GM19452 (cell line): Measurements from ENCODE around the gene PLAA.

Source experiments
- ATAC-seq: cut with Tn5 transposase; IDR thresholded peaks from one replicate; pipeline ENCODE4 v1.9.1; 2021; ENCODE audit not compliant: unreplicated experiment

The PLAA gene

DNA sequence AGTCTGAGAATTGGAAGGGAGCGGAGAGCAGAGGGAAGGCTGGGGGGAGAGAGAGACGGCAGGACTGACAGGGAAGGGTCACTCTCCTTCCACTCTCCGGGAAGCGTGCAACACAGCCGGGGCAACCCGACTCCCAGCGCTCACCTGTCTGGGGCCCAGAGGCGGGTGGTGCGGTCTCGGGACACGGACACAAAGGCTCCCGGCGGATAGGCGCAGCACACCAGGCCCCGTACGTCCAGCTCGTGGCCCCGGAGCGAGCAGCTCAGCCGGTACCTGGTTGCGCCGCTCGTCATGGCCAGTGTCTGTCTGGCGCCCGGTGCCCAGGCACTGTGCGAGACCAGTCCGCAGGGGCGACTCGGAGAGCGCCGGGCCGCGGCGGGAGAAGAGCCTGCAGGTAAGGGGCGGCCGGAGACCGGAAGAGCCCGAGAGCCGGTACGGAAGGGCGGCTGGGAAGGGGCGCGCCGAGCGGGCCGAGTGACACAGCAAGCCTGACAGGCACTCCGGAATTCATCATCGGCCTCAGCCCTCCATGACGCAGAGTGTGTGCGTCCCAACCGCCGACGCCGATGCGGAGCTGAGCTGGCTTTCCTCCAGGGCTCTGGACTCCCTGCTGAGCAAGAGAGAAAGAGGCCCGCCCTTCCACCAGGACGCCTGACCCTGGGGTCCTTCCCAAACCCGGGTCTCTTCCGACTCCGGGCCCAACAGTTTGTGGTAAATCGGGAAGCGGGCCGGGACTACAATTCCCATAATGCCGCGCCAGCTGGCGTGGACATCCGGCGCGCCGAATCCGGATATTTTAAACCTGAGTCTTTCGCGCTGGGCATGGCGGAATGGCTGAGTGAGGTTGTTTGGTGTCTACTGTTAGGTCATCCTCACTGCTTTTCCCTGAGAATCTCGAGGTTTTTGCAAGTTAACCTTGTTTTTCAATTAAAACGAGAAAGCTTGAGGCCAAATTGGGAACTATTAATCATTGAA lies at the start of gene PLAA:
PLAA (minus strand) TSS at position 490 of the 975 bp plus-strand sequence; CDS start at position 293, 197 bp downstream.
- peak; percentile 98 for ATAC-seq

DNA sequence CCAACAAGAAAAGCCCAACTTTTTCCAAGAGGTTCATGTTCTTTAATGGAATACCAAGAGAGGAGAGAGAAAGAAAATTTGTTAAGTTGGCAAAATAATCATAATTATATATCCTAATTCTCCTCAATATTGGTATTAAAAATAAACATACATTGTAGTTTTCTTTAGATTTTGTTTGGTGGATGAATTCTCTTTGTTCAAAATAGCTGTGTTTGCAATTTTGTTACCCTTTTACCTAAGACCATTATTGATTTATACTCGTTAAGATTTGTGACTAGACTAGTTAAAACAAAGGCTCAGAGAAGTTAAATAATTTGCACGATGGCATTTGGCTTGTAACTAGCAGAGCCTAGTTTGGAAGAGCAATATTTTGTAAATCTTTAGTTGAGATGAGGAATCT lies 48.8 kb upstream of the PLAA start:
- ATAC-seq, result no peak

- no peak for ATAC-seq
Observed at GRCh38 chr9:26983340-26983739, 36.3 kb upstream of the PLAA start.

DNA sequence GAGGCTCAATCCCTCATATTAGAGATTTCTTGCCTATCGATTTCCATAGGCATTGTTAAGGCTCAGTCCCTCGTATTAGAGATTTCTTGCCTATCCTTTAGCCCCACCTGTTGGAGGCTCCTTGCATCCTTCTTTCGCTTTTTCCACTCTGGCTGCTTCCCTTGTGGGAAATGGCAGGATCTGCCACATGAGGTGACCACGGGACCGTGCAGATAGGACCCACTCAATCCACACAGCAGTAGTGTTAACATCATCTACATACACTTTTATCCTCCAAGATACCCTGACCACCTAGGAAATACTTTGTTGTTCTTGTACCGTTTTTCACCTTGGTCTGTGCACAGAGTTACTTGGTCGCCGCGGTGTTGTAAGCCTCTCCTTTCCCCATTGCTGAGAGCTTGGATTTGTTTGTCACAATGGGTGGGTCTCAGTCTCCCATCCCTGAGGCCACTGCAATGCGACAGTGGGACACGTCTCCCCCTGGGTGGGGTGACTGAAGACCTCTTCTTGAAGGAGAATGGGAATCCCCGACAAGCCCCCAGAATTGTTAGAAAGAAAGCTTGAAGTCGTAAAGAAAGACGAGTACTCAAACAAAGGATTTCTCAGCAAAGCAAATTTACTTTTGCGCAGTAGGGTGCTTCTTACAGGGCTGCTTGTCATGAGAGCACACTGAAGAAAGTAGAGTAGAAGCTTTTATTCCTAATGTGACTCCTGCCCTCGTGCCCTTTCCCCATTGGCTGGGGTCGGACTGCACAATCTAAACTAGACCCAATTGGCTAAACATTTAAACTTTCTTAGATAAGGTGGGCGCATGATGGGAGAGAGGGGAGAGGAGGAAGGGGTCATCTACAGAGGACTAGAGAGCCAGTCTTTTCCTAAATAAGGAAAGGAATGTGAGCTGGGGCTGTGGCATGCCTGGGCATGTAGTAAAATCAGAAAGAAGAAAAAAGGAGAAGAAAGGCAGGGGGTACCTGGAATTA lies 29.0 kb upstream of the PLAA start:
- ATAC-seq, result no peak

DNA sequence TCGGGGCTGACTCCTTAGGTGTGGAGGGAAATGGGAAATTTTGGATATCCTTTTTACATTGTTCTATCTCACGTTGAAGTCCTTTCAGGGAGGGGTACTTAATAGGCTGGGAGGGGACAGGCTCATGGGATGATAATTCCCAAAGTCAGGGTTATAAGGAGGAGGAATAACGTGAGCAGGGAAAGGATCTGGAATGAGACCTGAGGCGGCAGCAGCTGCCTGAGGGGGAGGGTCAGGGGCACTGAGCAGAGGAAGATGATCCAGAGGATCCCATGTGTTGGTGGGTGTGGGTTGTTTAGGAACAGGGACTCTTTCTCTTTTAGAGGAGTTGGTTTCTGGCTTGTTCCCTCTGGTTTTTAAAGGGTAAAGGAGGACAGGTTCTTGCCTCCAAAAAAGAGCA lies 27.9 kb upstream of the PLAA start:
- ATAC-seq, result no peak

- ATAC-seq, result no peak
Observed at GRCh38 chr9:26973989-26974388, 26.9 kb upstream of the PLAA start.

DNA sequence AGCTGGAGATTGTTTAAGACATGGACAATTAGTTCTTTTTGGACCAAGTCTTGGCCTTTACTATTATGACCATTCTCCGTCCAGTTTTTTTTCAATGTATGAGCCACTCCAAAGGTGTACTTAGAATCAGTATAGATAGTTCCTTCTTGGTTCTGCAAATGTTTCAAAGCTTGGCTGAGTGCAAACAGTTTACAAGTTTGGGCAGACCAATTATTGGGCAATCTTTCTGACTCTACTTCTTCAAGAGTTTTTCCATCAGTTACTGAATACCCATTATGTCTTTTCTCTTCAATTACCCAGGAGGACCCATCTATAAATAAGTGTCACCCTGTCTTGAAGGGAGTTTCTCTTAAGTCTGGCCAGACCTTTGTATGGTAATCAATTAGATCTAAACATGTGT lies 24.7 kb upstream of the PLAA start:
- ATAC-seq, result no peak

- no peak for ATAC-seq
Observed at GRCh38 chr9:26956860-26957233, 9.8 kb upstream of the PLAA start.

DNA sequence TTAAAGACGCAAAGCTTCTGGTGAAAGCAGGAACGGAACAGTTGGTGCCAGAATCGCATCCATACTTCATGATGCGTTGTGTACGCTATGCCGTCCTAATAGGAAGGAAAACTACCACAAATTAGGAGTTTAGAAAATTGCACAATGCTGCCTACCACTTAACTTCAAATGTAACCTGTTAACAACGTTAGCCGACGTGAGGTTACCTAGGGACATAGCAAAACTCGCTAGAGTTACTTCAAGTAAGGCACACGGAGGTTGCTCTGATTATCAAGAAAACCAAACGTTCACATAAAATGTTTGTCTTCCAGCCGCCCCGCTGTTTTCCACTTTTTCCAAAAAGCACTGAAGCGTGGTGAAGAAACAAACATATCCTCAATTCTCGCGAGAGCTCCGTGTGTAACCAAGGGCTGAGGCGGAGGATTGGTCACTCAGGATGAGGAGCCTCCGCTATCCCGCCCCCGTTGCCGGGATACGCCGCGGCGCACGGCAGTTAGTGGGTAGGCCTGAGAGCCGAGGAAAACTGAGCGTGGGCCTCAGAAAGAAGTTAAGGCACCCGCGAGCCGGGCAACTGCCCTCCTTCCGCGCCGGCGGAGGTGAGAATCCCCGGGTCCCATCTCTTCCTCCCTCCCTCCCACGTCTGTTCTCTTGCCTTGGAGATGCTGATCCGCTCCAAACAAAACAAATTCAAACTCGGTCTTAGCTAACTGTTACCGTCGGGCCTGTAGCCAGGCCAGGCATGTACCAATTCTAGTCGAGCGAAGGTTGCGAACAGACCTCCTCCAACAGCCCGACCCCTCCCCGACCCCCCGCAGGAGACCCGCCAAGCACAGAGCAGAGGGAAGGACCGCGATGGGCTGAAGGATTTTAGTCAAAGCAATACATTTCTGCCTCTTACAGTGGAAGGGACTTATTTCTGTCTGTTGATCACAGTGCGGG lies 9.1 kb upstream of the PLAA start, which contains the start of gene IFT74:
IFT74 (plus strand) TSS at position 492 of the 939 bp plus-strand sequence. CDS start 5,556 bp downstream, outside the sequence.
- ATAC-seq, result peak; percentile 99

DNA sequence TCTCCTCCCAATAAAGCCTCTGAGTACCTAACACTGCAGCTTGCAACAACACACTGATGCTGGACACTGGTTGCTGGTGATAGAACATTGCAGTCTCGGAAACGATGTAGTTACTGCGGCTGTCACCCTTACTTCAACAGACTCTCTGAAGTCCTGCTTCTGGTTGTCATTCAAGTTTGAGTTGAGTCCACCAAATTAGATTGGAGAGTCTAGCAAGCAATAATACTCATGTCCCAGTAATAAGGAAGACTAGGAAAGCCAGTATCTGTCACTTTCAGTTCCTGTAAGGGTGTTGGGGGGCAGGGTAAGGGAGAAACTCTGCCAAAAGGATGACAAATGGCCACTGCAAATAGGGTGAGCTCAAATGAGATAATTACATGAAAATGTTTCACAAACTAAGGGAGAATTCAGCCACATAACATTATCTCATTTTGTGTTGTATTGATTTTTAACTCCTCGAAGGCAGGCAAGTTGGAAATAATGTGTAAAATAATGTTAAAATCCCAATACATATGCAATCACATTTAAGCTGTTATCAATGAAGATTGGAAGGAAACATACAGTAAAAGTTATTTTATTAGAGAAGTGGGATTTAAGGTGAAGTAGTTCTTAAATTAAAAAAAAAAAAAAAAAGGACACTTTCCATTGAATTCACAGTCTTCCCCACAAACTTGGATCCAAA lies 8.3 kb upstream of the PLAA start:
- ATAC-seq, result no peak

GRCh38 chr9:26954050-26954508 lies 7.0 kb upstream of the PLAA start:
- ATAC-seq, result no peak

GRCh38 chr9:26951794-26952193 lies 4.8 kb upstream of the PLAA start:
- ATAC-seq, result no peak

DNA sequence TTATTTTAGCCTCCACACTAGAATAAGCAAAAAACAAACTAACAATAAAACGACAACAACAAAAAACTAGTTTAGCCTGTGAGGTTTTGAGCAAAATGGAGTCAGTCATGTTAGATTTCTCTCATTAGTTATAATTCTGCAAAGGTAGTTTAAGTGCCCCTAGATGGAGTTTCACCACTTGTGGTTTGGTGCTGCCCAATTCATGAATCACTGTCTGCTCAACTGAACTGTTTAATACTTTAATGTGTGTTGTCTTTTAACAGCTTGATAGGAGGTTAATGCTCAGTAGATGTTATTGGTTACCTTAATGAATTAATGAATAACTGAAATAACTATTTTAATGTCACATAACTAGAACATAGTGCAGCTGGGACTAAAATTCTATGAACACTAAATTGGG lies 3.5 kb upstream of the PLAA start:
- no peak for ATAC-seq

DNA sequence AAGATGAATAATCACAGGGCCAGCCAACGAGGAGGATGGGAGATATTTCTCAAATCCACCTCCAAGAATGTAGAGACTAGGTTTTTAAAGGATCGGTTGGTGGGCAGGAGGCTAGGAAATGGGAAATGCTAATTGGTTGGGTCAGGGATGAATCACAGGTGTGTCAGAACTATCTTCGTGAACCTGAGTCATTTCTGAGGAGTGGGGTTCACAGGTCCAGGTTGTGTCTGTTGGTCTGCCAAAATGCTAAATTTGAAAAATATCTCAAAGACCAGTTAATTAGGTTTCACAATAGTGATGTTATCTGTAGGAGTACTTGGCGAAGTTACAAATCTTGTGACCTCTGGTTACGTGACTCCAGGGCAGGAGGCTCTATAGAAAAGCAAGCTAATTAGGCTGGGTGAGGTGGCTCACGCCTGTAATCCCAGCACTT lies 2.6 kb upstream of the PLAA start:
- no peak for ATAC-seq

GRCh38 chr9:26947736-26948135 lies 694 bp upstream of the PLAA start:
- no peak for ATAC-seq

DNA sequence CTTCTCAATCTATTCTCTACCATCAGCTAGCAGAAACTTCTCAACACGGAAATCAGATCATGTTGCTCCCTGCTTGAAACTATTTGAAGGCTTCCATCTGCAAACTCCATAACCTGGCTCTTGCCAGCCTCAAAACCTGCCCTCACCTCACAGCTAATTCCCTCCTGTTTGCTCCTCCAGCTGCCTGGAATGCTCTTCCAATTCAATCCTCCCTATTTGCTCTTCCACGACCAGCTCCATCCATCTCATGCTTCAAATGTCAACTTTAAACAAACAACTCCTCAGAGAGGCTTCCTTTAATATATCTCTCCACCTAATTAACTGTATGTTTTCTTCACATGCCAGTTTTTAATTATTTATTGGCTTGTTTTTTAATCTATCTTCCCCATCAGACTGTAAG lies 1.5 kb downstream of the PLAA start:
- no peak for ATAC-seq

DNA sequence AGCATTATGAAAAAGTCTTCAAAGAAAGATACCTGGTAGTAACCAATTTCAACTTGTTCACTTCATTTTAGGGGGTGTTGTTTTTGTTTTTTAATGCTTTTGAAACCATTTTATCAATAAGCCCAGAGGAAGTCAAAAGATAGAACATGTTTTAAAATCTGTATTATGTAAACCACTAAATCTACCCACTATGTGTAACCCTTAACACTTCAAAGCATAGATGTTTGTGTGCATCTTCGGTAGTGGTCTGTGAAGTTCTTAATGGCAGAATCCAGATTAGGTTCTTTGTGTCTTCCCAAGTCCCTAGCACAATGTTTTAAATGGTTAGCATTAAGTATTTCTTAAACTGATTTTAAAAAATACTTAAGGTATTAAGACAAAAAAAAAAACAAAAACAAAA lies 6.3 kb downstream of the PLAA start:
- ATAC-seq, result no peak

DNA sequence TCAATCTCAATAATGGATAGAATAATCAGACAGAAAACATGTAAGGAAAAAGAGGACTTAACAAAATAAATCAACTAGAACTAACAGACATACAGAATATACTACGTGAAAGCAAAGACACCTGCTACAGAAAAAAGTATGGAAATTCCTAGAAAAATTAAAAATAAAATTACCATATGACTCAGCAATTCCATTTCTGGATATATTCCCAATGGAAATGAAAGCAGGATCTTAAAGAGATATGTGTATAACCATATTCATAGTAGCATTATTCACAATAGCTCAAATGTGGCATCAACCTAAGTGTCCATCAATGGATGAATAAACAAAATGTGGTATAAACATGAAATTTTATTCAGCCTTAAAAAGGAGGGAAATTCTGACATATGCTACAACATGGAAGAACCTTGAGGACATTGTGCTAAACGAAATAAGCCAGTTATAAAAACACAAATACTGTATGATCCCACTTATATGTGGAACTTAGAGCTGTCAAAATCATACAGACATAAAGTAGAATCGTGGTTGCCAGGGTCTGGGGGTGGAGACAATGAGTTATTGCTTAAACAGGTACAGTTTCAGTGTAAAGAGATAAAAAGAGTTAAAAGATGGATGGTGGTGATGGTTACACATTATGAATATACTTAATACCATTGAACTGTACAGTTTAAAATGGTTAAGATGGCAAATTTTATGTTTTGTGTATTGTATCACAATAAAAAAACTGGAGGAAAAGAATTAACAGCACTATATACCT lies 6.9 kb downstream of the PLAA start:
- ATAC-seq, result no peak

DNA sequence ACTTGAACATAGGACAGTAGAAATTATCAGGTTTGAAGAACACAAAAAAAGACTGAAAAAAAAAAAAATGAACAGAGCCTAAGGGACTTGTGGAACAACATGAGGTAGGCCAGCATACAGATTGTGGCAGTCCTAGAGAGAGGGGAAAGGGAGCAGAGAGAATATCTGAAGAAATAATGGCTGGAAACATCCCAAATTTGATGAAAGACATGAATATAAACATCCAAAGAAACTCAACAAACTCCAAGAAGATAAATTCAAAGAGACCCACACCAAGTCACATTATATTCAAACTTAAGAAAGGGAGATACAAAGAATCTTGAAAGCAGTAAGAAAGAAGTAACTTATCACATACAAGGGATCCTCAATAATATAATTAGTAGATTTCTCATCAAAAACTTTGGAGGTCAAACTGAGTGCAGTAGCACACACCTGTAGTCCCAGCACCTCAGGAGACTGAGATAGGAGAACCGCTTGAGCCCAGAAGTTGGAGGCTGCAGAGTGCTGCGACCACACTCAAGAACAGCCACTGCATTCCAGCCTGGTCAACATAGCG lies 9.1 kb downstream of the PLAA start:
- no peak for ATAC-seq
